ENCODE data around the gene FGF7. TPM values are rescaled to one million over a fixed set of nuclear protein-coding genes. Genes with fewer than 3 reads are reported as not detected.
A peak's percentile ranks its signal among the peaks of the same experiment; 100 is the strongest.

The FGF7 gene
- total and polyA plus RNA-seq, 10 of the 15 experiments (the other 5 are each of a cell fraction or from before 2014, with no cell fraction given): 0.08 TPM; not detected in 9

DNA sequence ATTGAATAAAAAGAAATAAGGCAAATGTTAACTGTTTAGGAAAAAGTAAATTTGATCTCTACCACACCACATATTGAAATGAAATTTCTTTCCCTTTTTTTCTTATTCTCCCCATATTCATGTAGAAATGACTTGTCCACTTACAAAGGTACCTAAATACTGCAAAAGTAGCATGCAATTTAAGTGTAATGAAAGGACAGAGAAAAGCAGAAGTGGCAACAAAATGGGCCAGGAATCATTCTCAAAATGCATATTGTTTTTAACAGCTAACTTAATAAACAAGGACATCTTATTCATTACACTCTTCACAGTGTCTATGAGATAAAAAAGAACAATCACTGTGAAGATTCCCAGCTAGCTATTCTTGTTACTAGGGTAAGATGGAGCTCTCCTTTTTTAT is 40.6 kb upstream of the FGF7 start:
- no peak for FAIRE-seq

DNA sequence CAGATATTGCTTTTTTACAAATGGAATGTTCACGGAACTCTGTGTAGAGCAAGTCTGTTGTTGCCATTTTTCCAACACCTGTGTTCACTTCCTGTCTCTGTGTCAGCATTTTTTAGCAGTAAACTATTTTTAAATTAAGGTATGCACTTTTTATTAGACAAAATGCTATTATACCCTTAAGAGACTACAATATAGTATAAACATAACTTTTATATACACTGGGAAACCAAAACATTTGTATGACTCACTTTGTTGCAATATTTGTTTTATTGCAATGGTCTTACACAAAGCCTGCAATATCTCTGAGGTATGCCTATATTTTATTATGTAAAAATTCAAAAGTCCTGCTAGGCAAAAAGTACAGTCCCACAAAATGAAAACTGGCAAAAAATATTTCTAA is 39.8 kb upstream of the FGF7 start:
- no peak overlapping the region for H3K27ac ChIP-seq (ENCODE audit: control insufficient read depth, insufficient read depth)
- H3K36me3 ChIP-seq (ENCODE audit: control insufficient read depth in 2 of 2, insufficient read depth in 2 of 2, low read length in 1 of 2): no peaks in the 10 kb centered on the region
- H3K27me3 ChIP-seq (replicated peaks in 1 of 2; ENCODE audit: control insufficient read depth in 2 of 2, insufficient read depth in 2 of 2, low read length in 1 of 2): no peaks in the 10 kb centered on the region
- no peaks in the 10 kb centered on the region for H3K79me2 ChIP-seq (ENCODE audit: control insufficient read depth, insufficient read depth, low read length)
- H3K9ac ChIP-seq (ENCODE audit: control insufficient read depth, insufficient read depth, low read length): no peak overlapping the region
- no TSS peak for BruUV-seq (replicated peaks)
- no peaks in the 10 kb centered on the region for H3K4me1 ChIP-seq (ENCODE audit: control insufficient read depth, insufficient read depth, low read length)
- no peak for DNase-seq (ENCODE audit: low read depth, low spot score)
- no peak overlapping the region for H3K4me3 ChIP-seq
- no peak overlapping the region for H3K4me2 ChIP-seq (ENCODE audit: control insufficient read depth, insufficient read depth)
- in situ Hi-C loops (cut with MboI) (no loop called here), intact Hi-C loops (cut with micrococcal nuclease; ENCODE audit: unreplicated experiment) (no loop called here)
- ChIA-PET RAD21 (ENCODE audit: unreplicated experiment) (no interaction called here), SMC1A (ENCODE audit: uncharacterized antibody, unreplicated experiment) (no interaction called here), POLR2A (no interaction called here), CTCF (no interaction called here)
- H3K9me3 ChIP-seq (replicated peaks; ENCODE audit: control insufficient read depth, insufficient read depth, low read length): no peaks in the 10 kb centered on the region
- WGBS (ENCODE audit: insufficient coverage, insufficient replicate concordance, low lambda C conversion rate, missing lambda C conversion rate): 3% methylated on average over 1 of the region's 1 CpG
- H2AFZ ChIP-seq (ENCODE audit: control insufficient read depth, low read depth, low read length): no peak overlapping the region
- ATAC-seq: no peak
- no peaks in the 10 kb centered on the region for H4K20me1 ChIP-seq (ENCODE audit: control insufficient read depth, insufficient read depth)
- FAIRE-seq: no peak
- TF ChIP-seq, protein P1, sequence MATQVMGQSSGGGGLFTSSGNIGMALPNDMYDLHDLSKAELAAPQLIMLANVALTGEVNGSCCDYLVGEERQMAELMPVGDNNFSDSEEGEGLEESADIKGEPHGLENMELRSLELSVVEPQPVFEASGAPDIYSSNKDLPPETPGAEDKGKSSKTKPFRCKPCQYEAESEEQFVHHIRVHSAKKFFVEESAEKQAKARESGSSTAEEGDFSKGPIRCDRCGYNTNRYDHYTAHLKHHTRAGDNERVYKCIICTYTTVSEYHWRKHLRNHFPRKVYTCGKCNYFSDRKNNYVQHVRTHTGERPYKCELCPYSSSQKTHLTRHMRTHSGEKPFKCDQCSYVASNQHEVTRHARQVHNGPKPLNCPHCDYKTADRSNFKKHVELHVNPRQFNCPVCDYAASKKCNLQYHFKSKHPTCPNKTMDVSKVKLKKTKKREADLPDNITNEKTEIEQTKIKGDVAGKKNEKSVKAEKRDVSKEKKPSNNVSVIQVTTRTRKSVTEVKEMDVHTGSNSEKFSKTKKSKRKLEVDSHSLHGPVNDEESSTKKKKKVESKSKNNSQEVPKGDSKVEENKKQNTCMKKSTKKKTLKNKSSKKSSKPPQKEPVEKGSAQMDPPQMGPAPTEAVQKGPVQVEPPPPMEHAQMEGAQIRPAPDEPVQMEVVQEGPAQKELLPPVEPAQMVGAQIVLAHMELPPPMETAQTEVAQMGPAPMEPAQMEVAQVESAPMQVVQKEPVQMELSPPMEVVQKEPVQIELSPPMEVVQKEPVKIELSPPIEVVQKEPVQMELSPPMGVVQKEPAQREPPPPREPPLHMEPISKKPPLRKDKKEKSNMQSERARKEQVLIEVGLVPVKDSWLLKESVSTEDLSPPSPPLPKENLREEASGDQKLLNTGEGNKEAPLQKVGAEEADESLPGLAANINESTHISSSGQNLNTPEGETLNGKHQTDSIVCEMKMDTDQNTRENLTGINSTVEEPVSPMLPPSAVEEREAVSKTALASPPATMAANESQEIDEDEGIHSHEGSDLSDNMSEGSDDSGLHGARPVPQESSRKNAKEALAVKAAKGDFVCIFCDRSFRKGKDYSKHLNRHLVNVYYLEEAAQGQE (IDR thresholded peaks at IDR 0.05; ENCODE audit: low read depth, low read length): no peak
- TF ChIP-seq PAX5 (IDR thresholded peaks at IDR 0.05; ENCODE audit: borderline replicate concordance, low read depth, low read length) (no peak), POLR2A (IDR thresholded peaks at IDR 0.05; ENCODE audit: low read depth, low read length) (no peak), FOXK2 (IDR thresholded peaks at IDR 0.05) (no peak), SREBF2 (IDR thresholded peaks at IDR 0.05; ENCODE audit: low read length) (no peak)
- TF ChIP-seq, protein P2, sequence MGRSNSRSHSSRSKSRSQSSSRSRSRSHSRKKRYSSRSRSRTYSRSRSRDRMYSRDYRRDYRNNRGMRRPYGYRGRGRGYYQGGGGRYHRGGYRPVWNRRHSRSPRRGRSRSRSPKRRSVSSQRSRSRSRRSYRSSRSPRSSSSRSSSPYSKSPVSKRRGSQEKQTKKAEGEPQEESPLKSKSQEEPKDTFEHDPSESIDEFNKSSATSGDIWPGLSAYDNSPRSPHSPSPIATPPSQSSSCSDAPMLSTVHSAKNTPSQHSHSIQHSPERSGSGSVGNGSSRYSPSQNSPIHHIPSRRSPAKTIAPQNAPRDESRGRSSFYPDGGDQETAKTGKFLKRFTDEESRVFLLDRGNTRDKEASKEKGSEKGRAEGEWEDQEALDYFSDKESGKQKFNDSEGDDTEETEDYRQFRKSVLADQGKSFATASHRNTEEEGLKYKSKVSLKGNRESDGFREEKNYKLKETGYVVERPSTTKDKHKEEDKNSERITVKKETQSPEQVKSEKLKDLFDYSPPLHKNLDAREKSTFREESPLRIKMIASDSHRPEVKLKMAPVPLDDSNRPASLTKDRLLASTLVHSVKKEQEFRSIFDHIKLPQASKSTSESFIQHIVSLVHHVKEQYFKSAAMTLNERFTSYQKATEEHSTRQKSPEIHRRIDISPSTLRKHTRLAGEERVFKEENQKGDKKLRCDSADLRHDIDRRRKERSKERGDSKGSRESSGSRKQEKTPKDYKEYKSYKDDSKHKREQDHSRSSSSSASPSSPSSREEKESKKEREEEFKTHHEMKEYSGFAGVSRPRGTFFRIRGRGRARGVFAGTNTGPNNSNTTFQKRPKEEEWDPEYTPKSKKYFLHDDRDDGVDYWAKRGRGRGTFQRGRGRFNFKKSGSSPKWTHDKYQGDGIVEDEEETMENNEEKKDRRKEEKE (IDR thresholded peaks at IDR 0.05): no peak

More for the DNA sequence above, 40.6 kb upstream of the FGF7 start:
- TF ChIP-seq TCF3 (IDR thresholded peaks at IDR 0.05; ENCODE audit: borderline replicate concordance, insufficient read depth, low read depth, low read length) (no peak), POLR2AphosphoS2 (IDR thresholded peaks at IDR 0.05; ENCODE audit: low read depth, low read length) (no peak), NR2C1 (IDR thresholded peaks at IDR 0.05) (no peak), NRF1 (conservative IDR thresholded peaks at IDR 0.05; ENCODE audit: low read depth, low read length) (no peak), SPI1 (IDR thresholded peaks at IDR 0.05; ENCODE audit: borderline replicate concordance, insufficient read depth, low read depth, low read length) (peak; percentile 26; the same call in 1 of the 2 replicates), STAT3 (IDR thresholded peaks at IDR 0.05; ENCODE audit: low read depth, low read length) (no peak)
- intact Hi-C loops (cut with micrococcal nuclease; ENCODE audit: unreplicated experiment) (no loop called here), in situ Hi-C loops (cut with MboI) (no loop called here)
- Histone ChIP-seq H3K9ac (ENCODE audit: control insufficient read depth, insufficient read depth, low read length) (no peak overlapping the region), H3K4me2 (ENCODE audit: control insufficient read depth, insufficient read depth) (no peak overlapping the region), H3K36me3 (ENCODE audit: control insufficient read depth in 2 of 2, insufficient read depth in 2 of 2, low read length in 1 of 2) (no peaks in the 10 kb centered on the region), H3K9me3 (replicated peaks; ENCODE audit: control insufficient read depth, insufficient read depth, low read length) (no peaks in the 10 kb centered on the region), H3K27me3 (replicated peaks in 1 of 2; ENCODE audit: control insufficient read depth in 2 of 2, insufficient read depth in 2 of 2, low read length in 1 of 2) (no peaks in the 10 kb centered on the region), H2AFZ (ENCODE audit: control insufficient read depth, low read depth, low read length) (no peak overlapping the region), H3K4me3 (no peak overlapping the region), H3K79me2 (ENCODE audit: control insufficient read depth, insufficient read depth, low read length) (no peaks in the 10 kb centered on the region), H3K4me1 (ENCODE audit: control insufficient read depth, insufficient read depth, low read length) (no peaks in the 10 kb centered on the region), H3K27ac (ENCODE audit: control insufficient read depth, insufficient read depth) (no peak overlapping the region), H4K20me1 (ENCODE audit: control insufficient read depth, insufficient read depth) (no peaks in the 10 kb centered on the region)
- CTCF ChIA-PET: no interaction called here
- ATAC-seq: no peak
- SMC1A ChIA-PET (ENCODE audit: uncharacterized antibody, unreplicated experiment): interaction anchor here (0.6 kb wide), 1 partner anchor 106 kb away, joined by 3 read pairs; no protein-coding TSS in a partner anchor
- RAD21 ChIA-PET (ENCODE audit: unreplicated experiment): no interaction called here
- no peak for DNase-seq (ENCODE audit: low read depth, low spot score)
- BruUV-seq (replicated peaks): no TSS peak
- POLR2A ChIA-PET: no interaction called here
